HepG2 (cell line): ENCODE results near the gene CCDC122. TPM values are rescaled to one million over a fixed set of nuclear protein-coding genes. Genes with fewer than 3 reads are reported as not detected.
A peak's percentile ranks its signal among the peaks of the same experiment; 100 is the strongest.

Experiments used
- CEBPG ChIP-seq: IDR thresholded peaks from 2 replicates; pipeline ENCODE4 v1.6.1; 2016
- FOXA1 ChIP-seq, 2 experiments: fragments of 450-650 bp in 1 of 2; sonication (generic) in 1 of 2; formaldehyde crosslinking in 1 of 2; IDR thresholded peaks; 2 replicates each; pipeline versions ENCODE4 v1.4.0 to v1.6.1; 2016 to 2020; ENCODE audit warnings: missing genetic modification reagents in 1 of 2
- FOXA3 ChIP-seq: IDR thresholded peaks from 2 replicates; pipeline ENCODE4 v1.6.1; 2016; ENCODE audit warnings: missing genetic modification reagents, missing compliant biosample characterization
- FOXM1 ChIP-seq: sonication (generic); formaldehyde crosslinking; IDR thresholded peaks from 2 replicates; pipeline ENCODE4 v1.5.0; 2020; ENCODE audit warnings: missing genetic modification reagents
- KAT7 ChIP-seq: IDR thresholded peaks from 2 replicates; pipeline ENCODE4 v1.6.1; 2018; ENCODE audit warnings: borderline replicate concordance, missing compliant biosample characterization
- MAZ ChIP-seq, 2 experiments: sonication (generic) in 1 of 2; formaldehyde crosslinking in 1 of 2; IDR thresholded peaks; 2 replicates each; pipeline versions ENCODE4 v1.5.0 to v1.6.1; 2012 to 2020; ENCODE audit warnings: low read depth in 2 of 2, mild to moderate bottlenecking in 2 of 2, borderline replicate concordance in 1 of 2, improper control_type of control experiment in 1 of 2, low read length in 1 of 2, missing genetic modification reagents in 1 of 2, moderate library complexity in 1 of 2
- NFIB ChIP-seq: sonication (generic); formaldehyde crosslinking; IDR thresholded peaks from 2 replicates; pipeline ENCODE4 v1.9.0; 2021; ENCODE audit warnings: missing genetic modification reagents, mild to moderate bottlenecking, borderline replicate concordance
- NKX3-1 ChIP-seq: sonication (generic); formaldehyde crosslinking; IDR thresholded peaks from 2 replicates; pipeline ENCODE4 v1.5.0; 2020; ENCODE audit warnings: missing genetic modification reagents
- NR2C2 ChIP-seq: sonication (generic); formaldehyde crosslinking; IDR thresholded peaks from 2 replicates; pipeline ENCODE4 v1.4.0; 2020; ENCODE audit warnings: missing genetic modification reagents, mild to moderate bottlenecking, moderate library complexity, borderline replicate concordance
- SOX5 ChIP-seq: IDR thresholded peaks from 2 replicates; pipeline ENCODE4 v1.6.1; 2016; ENCODE audit warnings: borderline replicate concordance
- SRSF9 ChIP-seq: fragments of 200-400 bp; formaldehyde crosslinking; IDR thresholded peaks from 2 replicates; pipeline ENCODE4 v1.6.1; 2018; ENCODE audit warnings: borderline replicate concordance, mild to moderate bottlenecking, low read depth, low read length; ENCODE audit not compliant: insufficient read depth, poor library complexity, severe bottlenecking
- ZNF160 ChIP-seq: sonication (generic); formaldehyde crosslinking; IDR thresholded peaks from 2 replicates; pipeline ENCODE4 v1.8.0; 2022; ENCODE audit warnings: mild to moderate bottlenecking, inconsistent platforms, missing genetic modification reagents
- ZNF691 ChIP-seq: sonication (generic); formaldehyde crosslinking; IDR thresholded peaks from 2 replicates; pipeline ENCODE4 v1.4.0; 2020; ENCODE audit warnings: missing genetic modification reagents, low read depth, mild to moderate bottlenecking, borderline replicate concordance
- ZNF781 ChIP-seq: sonication (generic); formaldehyde crosslinking; IDR thresholded peaks from 2 replicates; pipeline ENCODE4 v1.5.1; 2020; ENCODE audit warnings: borderline replicate concordance, mild to moderate bottlenecking, missing genetic modification reagents; ENCODE audit errors: not compliant biosample characterization
- polyA plus RNA-seq, 8 experiments: library from polyadenylated mRNA; depleted of rRNA in 3 of 8; stranded (reverse) in 7 of 8; unstranded in 1 of 8; fragments of >200 nt; fragmentation: Illumina TruSeq in 4 of 8; extraction: Trizol in 4 of 8; gene quantifications; 2 replicates each; pipeline versions ENCODE4 v1.2.1 to v1.2.3, GENCODE V29; 2011 to 2016; ENCODE audit warnings: low read depth in 4 of 8, missing spikeins in 1 of 8, mixed read lengths in 1 of 8; ENCODE audit not compliant: insufficient read depth in 1 of 8
- total RNA-seq, 5 experiments: library from RNA; depleted of rRNA; stranded (reverse); fragments of >200 nt; fragmentation: Illumina TruSeq; extraction: Trizol; gene quantifications; 2 replicates each; pipeline ENCODE4 v1.2.3, GENCODE V29; 2016; ENCODE audit warnings: low read depth in 1 of 5
- TF ChIP-seq, protein P1 (sequence below): sonication (generic); formaldehyde crosslinking; IDR thresholded peaks from 2 replicates; pipeline ENCODE4 v1.8.0; 2022; ENCODE audit warnings: low read depth, missing genetic modification reagents
- TF ChIP-seq, protein P2 (sequence below): fragments of 450-650 bp; IDR thresholded peaks from 2 replicates; pipeline ENCODE4 v1.6.1; 2017; ENCODE audit warnings: mild to moderate bottlenecking
- TF ChIP-seq, protein P3 (sequence below): sonication (generic); formaldehyde crosslinking; IDR thresholded peaks from 2 replicates; pipeline ENCODE4 v1.4.0; 2020; ENCODE audit warnings: missing genetic modification reagents
- TF ChIP-seq, protein P4 (sequence below): sonication (generic); formaldehyde crosslinking; IDR thresholded peaks from 2 replicates; pipeline ENCODE4 v1.8.0; 2022; ENCODE audit warnings: missing genetic modification reagents, mild to moderate bottlenecking, inconsistent platforms, borderline replicate concordance

Gene CCDC122
- total and polyA plus RNA-seq, 2 of the 13 experiments (the other 11 are each of a cell fraction or from before 2014, with no cell fraction given): 0.32 to 3.5 TPM

DNA sequence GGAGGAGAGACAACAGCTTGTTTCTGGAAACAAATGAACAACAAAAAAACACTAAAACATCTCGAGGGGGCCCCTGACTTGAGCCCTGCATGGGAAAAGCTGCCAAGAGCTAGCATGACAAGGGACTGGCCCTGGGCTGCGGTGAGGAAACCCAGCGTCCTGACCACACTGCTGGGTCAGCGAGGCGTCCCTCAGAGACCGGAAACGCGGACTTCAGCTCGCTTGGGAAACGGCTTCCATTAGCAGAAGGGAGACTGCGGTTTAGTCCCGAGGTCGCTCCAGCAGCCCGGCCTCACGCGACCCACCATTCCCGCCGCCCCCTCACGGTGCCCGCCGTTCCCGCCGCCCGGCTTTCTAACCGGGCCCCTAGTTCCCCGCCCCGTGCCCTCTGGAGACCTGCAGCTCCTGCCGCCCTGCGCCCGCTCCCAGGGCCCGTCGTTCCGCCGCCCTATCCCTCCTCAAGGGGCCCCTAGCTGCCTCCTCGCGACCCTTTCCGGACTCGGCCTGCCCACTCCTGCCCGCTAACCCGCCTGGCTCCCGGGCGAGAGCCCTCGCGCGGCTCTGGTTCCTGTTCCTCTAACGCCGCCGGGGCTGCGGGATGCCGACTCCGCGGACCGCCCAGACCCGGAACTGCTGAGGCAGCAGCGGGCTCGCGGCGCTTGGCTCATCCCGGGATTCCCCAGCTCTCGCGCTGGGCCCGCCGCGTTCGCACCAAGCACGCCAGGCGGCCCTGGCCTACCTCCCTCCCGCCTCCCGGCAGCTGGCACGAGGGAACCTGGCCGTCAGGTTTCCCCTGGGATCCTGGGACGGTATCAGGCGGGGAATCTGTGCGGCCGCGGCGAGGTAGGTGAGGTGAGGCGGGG lies at the start of gene CCDC122 (continued):
- TF ChIP-seq, protein P1, sequence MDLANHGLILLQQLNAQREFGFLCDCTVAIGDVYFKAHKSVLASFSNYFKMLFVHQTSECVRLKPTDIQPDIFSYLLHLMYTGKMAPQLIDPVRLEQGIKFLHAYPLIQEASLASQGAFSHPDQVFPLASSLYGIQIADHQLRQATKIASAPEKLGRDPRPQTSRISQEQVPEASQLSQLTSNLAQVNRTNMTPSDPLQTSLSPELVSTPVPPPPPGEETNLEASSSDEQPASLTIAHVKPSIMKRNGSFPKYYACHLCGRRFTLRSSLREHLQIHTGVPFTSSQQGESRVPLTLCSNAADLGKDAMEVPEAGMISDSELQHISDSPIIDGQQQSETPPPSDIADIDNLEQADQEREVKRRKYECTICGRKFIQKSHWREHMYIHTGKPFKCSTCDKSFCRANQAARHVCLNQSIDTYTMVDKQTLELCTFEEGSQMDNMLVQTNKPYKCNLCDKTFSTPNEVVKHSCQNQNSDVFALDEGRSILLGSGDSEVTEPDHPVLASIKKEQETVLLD (CRISPR knock-in tag): peak; percentile 43
- no peak for TF ChIP-seq MAZ (IDR thresholded peaks at IDR 0.05; ENCODE audit: borderline replicate concordance, low read depth, low read length)
- TF ChIP-seq MAZ (CRISPR knock-in tag; IDR thresholded peaks at IDR 0.05; ENCODE audit: low read depth): peak; percentile 68; the same call in 1 of the 2 replicates
- TF ChIP-seq NFIB (CRISPR knock-in tag): peak; percentile 83; the same call in 1 of the 2 replicates
- peak; percentile 26; the same call in 1 of the 2 replicates for TF ChIP-seq KAT7
- TF ChIP-seq NR2C2 (CRISPR knock-in tag): peak; percentile 37; the same call in 1 of the 2 replicates
- TF ChIP-seq, protein P2, sequence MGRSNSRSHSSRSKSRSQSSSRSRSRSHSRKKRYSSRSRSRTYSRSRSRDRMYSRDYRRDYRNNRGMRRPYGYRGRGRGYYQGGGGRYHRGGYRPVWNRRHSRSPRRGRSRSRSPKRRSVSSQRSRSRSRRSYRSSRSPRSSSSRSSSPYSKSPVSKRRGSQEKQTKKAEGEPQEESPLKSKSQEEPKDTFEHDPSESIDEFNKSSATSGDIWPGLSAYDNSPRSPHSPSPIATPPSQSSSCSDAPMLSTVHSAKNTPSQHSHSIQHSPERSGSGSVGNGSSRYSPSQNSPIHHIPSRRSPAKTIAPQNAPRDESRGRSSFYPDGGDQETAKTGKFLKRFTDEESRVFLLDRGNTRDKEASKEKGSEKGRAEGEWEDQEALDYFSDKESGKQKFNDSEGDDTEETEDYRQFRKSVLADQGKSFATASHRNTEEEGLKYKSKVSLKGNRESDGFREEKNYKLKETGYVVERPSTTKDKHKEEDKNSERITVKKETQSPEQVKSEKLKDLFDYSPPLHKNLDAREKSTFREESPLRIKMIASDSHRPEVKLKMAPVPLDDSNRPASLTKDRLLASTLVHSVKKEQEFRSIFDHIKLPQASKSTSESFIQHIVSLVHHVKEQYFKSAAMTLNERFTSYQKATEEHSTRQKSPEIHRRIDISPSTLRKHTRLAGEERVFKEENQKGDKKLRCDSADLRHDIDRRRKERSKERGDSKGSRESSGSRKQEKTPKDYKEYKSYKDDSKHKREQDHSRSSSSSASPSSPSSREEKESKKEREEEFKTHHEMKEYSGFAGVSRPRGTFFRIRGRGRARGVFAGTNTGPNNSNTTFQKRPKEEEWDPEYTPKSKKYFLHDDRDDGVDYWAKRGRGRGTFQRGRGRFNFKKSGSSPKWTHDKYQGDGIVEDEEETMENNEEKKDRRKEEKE: no peak
- TF ChIP-seq CEBPG (CRISPR knock-in tag): 0 out of 2 replicates have a peak, but pooled peaks have one; percentile 4
- no peak for TF ChIP-seq ZNF781 (CRISPR knock-in tag)
- no peak for TF ChIP-seq FOXM1 (CRISPR knock-in tag)
- TF ChIP-seq, protein P3, sequence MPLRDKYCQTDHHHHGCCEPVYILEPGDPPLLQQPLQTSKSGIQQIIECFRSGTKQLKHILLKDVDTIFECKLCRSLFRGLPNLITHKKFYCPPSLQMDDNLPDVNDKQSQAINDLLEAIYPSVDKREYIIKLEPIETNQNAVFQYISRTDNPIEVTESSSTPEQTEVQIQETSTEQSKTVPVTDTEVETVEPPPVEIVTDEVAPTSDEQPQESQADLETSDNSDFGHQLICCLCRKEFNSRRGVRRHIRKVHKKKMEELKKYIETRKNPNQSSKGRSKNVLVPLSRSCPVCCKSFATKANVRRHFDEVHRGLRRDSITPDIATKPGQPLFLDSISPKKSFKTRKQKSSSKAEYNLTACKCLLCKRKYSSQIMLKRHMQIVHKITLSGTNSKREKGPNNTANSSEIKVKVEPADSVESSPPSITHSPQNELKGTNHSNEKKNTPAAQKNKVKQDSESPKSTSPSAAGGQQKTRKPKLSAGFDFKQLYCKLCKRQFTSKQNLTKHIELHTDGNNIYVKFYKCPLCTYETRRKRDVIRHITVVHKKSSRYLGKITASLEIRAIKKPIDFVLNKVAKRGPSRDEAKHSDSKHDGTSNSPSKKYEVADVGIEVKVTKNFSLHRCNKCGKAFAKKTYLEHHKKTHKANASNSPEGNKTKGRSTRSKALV (CRISPR knock-in tag): no peak
- TF ChIP-seq FOXA3: no peak
- TF ChIP-seq SOX5 (CRISPR knock-in tag): no peak
- no peak for TF ChIP-seq SRSF9
- TF ChIP-seq ZNF691: peak; percentile 85
- TF ChIP-seq ZNF160 (CRISPR knock-in tag): peak; percentile 31
- no peak for TF ChIP-seq FOXA1 (IDR thresholded peaks at IDR 0.05)
- no peak for TF ChIP-seq FOXA1 (CRISPR knock-in tag; IDR thresholded peaks at IDR 0.05)
- TF ChIP-seq, protein P4, sequence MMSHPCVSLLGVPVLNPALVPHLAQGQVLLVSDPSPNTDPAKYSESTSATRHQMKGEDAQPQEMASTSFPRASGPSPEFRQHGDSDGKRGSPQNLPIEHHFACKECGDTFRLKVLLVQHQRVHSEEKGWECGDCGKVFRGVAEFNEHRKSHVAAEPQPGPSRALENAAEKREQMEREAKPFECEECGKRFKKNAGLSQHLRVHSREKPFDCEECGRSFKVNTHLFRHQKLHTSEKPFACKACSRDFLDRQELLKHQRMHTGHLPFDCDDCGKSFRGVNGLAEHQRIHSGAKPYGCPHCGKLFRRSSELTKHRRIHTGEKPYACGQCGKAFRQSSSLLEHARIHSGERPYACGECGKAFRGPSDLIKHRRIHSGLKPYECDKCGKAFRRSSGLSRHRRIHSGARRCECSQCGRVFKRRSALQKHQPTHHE (CRISPR knock-in tag): no peak
- TF ChIP-seq NKX3-1 (CRISPR knock-in tag): no peak; the same call in 1 of the 2 replicates
